Pancreas (tissue), 10 donors: ENCODE data around the gene GUCY1A1. TPM values are rescaled to one million over a fixed set of nuclear protein-coding genes. Genes with fewer than 3 reads are reported as not detected.
"Not testable (repeated sequence)": the region's sequence is repeated elsewhere in the genome, so short reads cannot be mapped to it uniquely, and the experiment has no call there.

ENCODE experiments used
- ATAC-seq, 4 donors: fragments of 200-7000 bp; cut with Tn5 transposase; one replicate each; pipeline versions ENCODE4 v1.8.0 to v1.9.1; 2020; ENCODE audit warnings: mild to moderate bottlenecking in 4 of 4, moderate library complexity in 4 of 4
- DNase-seq, 6 donors: peaks; one replicate each; pipeline ENCODE4 v3.0.0-alpha.2; 2020
- FAIRE-seq: peaks from 2 replicates; lab custom pipeline; 2012; peaks lifted over from hg19 to GRCh38; lab: Jason Lieb, UNC
- H3K27ac ChIP-seq, 4 donors: fragments of 200-600 bp; sonication (generic); 1 replicate in 3 of 4; 2 replicates in 1 of 4; pipeline versions ENCODE4 v1.5.0 to v1.8.0; 2020
- H3K27me3 ChIP-seq, 4 donors: fragments of 200-600 bp; one replicate each; pipeline ENCODE4 v1.8.0; 2021
- H3K36me3 ChIP-seq, 3 donors: fragments of 200-600 bp; sonication (generic) in 1 of 3; one replicate each; pipeline versions ENCODE4 v1.5.0 to v1.8.0; 2020 to 2021
- H3K4me1 ChIP-seq, 3 donors: fragments of 200-600 bp; one replicate each; pipeline ENCODE4 v1.8.0; 2021
- H3K4me3 ChIP-seq, 4 donors: fragments of 200-600 bp; sonication (generic) in 2 of 4; one replicate each; pipeline versions ENCODE4 v1.5.0 to v1.8.0; 2020 to 2021
- H3K9me3 ChIP-seq, 4 donors: fragments of 200-600 bp; one replicate each; pipeline ENCODE4 v1.8.0; 2021
- WGBS, 2 donors: extraction: QIAGEN DNeasy Blood & Tissue Kit; methylation state at CpG; one replicate each; pipeline ENCODE4 v1.1.7; 2013; 5-methylcytosine and 5-hydroxymethylcytosine counted together
- intact Hi-C, 3 donors: fragments of 100-400 bp; cut with DNase I; formaldehyde crosslinking; loops; one replicate each; pipeline versions ENCODE4 v1.11.1 to v1.14.2; 2022
- polyA plus RNA-seq, 2 donors: library from polyadenylated mRNA; stranded (reverse); fragments of 200-250 nt; gene quantifications; one replicate each; pipeline ENCODE4 v1.2.3, GENCODE V29; 2013
- total RNA-seq, 6 donors: library from RNA; stranded (reverse); fragmentation: NEBNext Ultra II Directional in 4 of 6; extraction: Animal tissue kit (Norgen Biotek cat#: 25700) in 4 of 6; gene quantifications; one replicate each; pipeline versions ENCODE4 v1.2.1 to v1.2.4, GENCODE V29; 2021 to 2023
- TF ChIP-seq, protein P1 (sequence below), 4 donors: fragments of 200-600 bp; sonication (generic) in 3 of 4; IDR thresholded peaks; one replicate each; pipeline versions ENCODE4 v1.5.0 to v1.8.0; 2021; ENCODE audit warnings: antibody characterized with exemption in 4 of 4
- donor health status: healthy with polysubstance abuse.
- donor health status: DM: no; HTN: no; CAD: no; lungs with moderate emphysema.
- donor health status: DM: no; HTN: no; CAD: no.
- donor health status: control.
- donor health status: control.
- donor health status: Bipolar disorder and iron deficiency.
- donor health status: DM: yes; HTN: yes; CAD: no.
- donor health status: DM: no; HTN: no; CAD: no.
- donor health status: DM: no; HTN: no; CAD: no.
- donor health status: DM: yes; HTN: yes; CAD: no.

Gene GUCY1A1
- total and polyA plus RNA-seq, 8 donors: 4.2 to 26.4 (median 11.2) TPM

DNA sequence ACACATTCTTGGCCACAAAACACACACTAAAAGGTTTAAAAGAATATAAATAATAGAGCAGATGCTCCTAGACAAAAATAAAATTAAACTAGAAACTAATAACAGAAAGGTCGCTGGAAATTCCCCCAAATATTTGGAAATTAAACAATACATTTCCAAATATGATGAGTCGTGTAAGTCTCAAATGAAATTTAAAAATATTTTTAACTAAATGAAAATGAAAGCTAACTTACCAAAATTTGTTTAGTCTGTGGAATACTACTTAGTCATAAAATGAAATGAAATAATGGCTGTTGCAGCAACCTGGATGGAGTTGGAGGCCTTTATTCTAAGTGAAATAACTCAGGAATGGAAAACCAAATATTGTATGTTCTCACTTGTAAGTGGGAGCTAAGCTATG is 20.6 kb upstream of the GUCY1A1 start:
- TF ChIP-seq, protein P1, sequence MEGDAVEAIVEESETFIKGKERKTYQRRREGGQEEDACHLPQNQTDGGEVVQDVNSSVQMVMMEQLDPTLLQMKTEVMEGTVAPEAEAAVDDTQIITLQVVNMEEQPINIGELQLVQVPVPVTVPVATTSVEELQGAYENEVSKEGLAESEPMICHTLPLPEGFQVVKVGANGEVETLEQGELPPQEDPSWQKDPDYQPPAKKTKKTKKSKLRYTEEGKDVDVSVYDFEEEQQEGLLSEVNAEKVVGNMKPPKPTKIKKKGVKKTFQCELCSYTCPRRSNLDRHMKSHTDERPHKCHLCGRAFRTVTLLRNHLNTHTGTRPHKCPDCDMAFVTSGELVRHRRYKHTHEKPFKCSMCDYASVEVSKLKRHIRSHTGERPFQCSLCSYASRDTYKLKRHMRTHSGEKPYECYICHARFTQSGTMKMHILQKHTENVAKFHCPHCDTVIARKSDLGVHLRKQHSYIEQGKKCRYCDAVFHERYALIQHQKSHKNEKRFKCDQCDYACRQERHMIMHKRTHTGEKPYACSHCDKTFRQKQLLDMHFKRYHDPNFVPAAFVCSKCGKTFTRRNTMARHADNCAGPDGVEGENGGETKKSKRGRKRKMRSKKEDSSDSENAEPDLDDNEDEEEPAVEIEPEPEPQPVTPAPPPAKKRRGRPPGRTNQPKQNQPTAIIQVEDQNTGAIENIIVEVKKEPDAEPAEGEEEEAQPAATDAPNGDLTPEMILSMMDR (IDR thresholded peaks at IDR 0.05): no peak
- no peak for FAIRE-seq
- WGBS, 2 donors: 70 to 83% methylated on average over 2 of the region's 2 CpGs

GRCh38 chr4:155650785-155651184 is 15.9 kb upstream of the GUCY1A1 start:
- H3K27ac ChIP-seq, H3K4me1 ChIP-seq, intact Hi-C loops, H3K9me3 ChIP-seq, DNase-seq, FAIRE-seq, H3K27me3 ChIP-seq, ATAC-seq, H3K36me3 ChIP-seq, H3K4me3 ChIP-seq: not testable (repeated sequence)
- 80 to 88% methylated on average over 4 of the region's 4 CpGs for WGBS, 2 donors

More for the DNA sequence above, 20.6 kb upstream of the GUCY1A1 start:
- ATAC-seq (no peak), DNase-seq (no peak)
- intact Hi-C loops: no loop called here
- Histone ChIP-seq H3K27ac (no peak overlapping the region), H3K4me3 (no peak overlapping the region), H3K4me1 (no peaks in the 10 kb centered on the region), H3K36me3 (no peaks in the 10 kb centered on the region), H3K9me3 (no peaks in the 10 kb centered on the region), H3K27me3 (no peaks in the 10 kb centered on the region)

DNA sequence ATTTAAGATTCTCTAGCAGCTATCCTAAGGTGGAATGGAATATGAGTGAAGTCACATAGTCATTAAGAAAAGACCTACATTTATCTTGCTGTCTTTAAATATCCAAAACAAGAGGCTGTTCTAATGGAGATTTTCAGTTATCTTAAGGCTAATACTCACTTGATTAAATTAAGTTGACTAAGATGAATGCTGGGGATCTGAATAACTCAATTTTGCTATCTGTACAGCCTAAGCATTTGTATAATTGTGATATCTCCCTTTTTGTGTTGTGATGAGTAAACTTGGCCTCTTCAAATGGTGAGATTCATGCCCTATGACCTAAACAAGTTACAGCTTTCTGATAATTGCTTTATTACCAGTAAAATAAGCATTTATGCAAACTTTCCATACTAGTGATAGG is 13.6 kb upstream of the GUCY1A1 start:
- no peaks in the 10 kb centered on the region for H3K36me3 ChIP-seq
- H3K27me3 ChIP-seq: no peaks in the 10 kb centered on the region
- H3K4me3 ChIP-seq: no peak overlapping the region
- peaks cover 0 to 3% (median 0%) of the 10 kb centered on the region in 4 donors for H3K9me3 ChIP-seq
- FAIRE-seq (no peak), DNase-seq (no peak), ATAC-seq (no peak)
- no peak overlapping the region for H3K27ac ChIP-seq
- intact Hi-C loops: no loop called here
- no peaks in the 10 kb centered on the region for H3K4me1 ChIP-seq
- TF ChIP-seq, protein P1 (IDR thresholded peaks at IDR 0.05): no peak

DNA sequence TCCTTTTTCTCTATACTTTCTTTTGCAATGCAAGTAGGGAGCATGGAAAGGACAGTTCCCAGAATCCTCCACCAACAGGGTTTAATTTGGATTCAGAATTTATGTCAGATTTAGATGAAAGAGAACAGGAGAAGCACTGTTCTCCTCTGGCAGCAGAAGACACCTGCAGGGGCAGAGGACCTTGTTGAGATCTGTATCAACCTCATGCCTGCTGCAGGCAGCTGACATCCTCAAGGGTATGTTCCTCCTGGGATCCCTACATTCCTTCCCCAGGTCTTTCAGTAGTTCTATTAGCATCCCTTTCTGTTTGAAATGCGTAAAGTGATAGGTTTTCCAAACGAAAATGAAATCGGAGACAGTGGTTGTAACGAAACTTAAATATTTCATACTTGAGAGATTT is 10.6 kb upstream of the GUCY1A1 start:
- DNase-seq: no peak
- H3K4me3 ChIP-seq: no peak overlapping the region
- H3K9me3 ChIP-seq: peaks cover 0 to 3% (median 0%) of the 10 kb centered on the region in 4 donors
- 69 to 78% methylated on average over 4 of the region's 4 CpGs for WGBS, 2 donors
- no peaks in the 10 kb centered on the region for H3K36me3 ChIP-seq
- ATAC-seq: no peak
- TF ChIP-seq, protein P1 (IDR thresholded peaks at IDR 0.05): no peak
- FAIRE-seq: no peak
- intact Hi-C loops: no loop called here
- no peaks in the 10 kb centered on the region for H3K4me1 ChIP-seq
- no peaks in the 10 kb centered on the region for H3K27me3 ChIP-seq
- no peak overlapping the region for H3K27ac ChIP-seq

- DNase-seq: no peak
- Histone ChIP-seq H3K9me3 (peaks cover 0 to 3% (median 0%) of the 10 kb centered on the region in 4 donors), H3K27ac (no peak overlapping the region), H3K4me3 (no peak overlapping the region), H3K36me3 (no peaks in the 10 kb centered on the region), H3K4me1 (no peaks in the 10 kb centered on the region), H3K27me3 (no peaks in the 10 kb centered on the region)
- no peak for FAIRE-seq
- intact Hi-C loops: no loop called here
- TF ChIP-seq, protein P1 (IDR thresholded peaks at IDR 0.05): no peak
- ATAC-seq: no peak
Measured at GRCh38 chr4:155657169-155657568, 9.5 kb upstream of the GUCY1A1 start.
